Measurements from ENCODE around the gene PPL.

The PPL gene

GRCh38 chr16:4880006-4880580 lies 56.9 kb downstream of the PPL start:
- H3K4me3 ChIP-seq (ENCODE audit: low read depth, low read length) = no peak overlapping the region
- no peak for TF ChIP-seq CTCF (IDR thresholded peaks at IDR 0.05; ENCODE audit: insufficient read depth, low read depth, low read length, missing control alignments)
- DNase-seq (ENCODE audit: low read depth) = no peak

GRCh38 chr16:4879049-4879448 lies 57.9 kb downstream of the PPL start:
- no peak for DNase-seq (ENCODE audit: low read depth)
- no peak for TF ChIP-seq CTCF (IDR thresholded peaks at IDR 0.05; ENCODE audit: insufficient read depth, low read depth, low read length, missing control alignments)
- no peak overlapping the region for H3K4me3 ChIP-seq (ENCODE audit: low read depth, low read length)

- TF ChIP-seq CTCF (IDR thresholded peaks at IDR 0.05; ENCODE audit: insufficient read depth, low read depth, low read length, missing control alignments) = no peak
- H3K4me3 ChIP-seq (ENCODE audit: low read depth, low read length) = no peak overlapping the region
- no peak for DNase-seq (ENCODE audit: low read depth)
Observed at GRCh38 chr16:4877380-4877685, 59.6 kb downstream of the PPL start.

GRCh38 chr16:4876646-4877379 lies 60.1 kb downstream of the PPL start:
- DNase-seq (ENCODE audit: low read depth) = no peak
- H3K4me3 ChIP-seq (ENCODE audit: low read depth, low read length) = no peak overlapping the region
- TF ChIP-seq CTCF (IDR thresholded peaks at IDR 0.05; ENCODE audit: insufficient read depth, low read depth, low read length, missing control alignments) = no peak

- no peak for TF ChIP-seq CTCF (IDR thresholded peaks at IDR 0.05; ENCODE audit: insufficient read depth, low read depth, low read length, missing control alignments)
Observed at GRCh38 chr16:4874666-4875065, 62.3 kb downstream of the PPL start.

GRCh38 chr16:4873091-4873490 lies 63.9 kb downstream of the PPL start:
- DNase-seq (ENCODE audit: low read depth) = no peak
- no peak for TF ChIP-seq CTCF (IDR thresholded peaks at IDR 0.05; ENCODE audit: insufficient read depth, low read depth, low read length, missing control alignments)
- no peak overlapping the region for H3K4me3 ChIP-seq (ENCODE audit: low read depth, low read length)

More at GRCh38 chr16:4874666-4875065, 62.3 kb downstream of the PPL start:
- H3K4me3 ChIP-seq (ENCODE audit: low read depth, low read length) = no peak overlapping the region
- DNase-seq (ENCODE audit: low read depth) = no peak

- TF ChIP-seq CTCF (IDR thresholded peaks at IDR 0.05; ENCODE audit: insufficient read depth, low read depth, low read length, missing control alignments) = no peak
- no peak overlapping the region for H3K4me3 ChIP-seq (ENCODE audit: low read depth, low read length)
Observed at GRCh38 chr16:4871071-4871470, 65.9 kb downstream of the PPL start.

More at GRCh38 chr16:4871071-4871470, 65.9 kb downstream of the PPL start:
- DNase-seq (ENCODE audit: low read depth) = no peak

Data from GM12865 (cell line).